HG02885 (cell line): Measurements from ENCODE around the gene KIF16B.
A peak's percentile ranks its signal among the peaks of the same experiment; 100 is the strongest.
"Not testable (repeated sequence)": the region's sequence is repeated elsewhere in the genome, so short reads cannot be mapped to it uniquely, and the experiment has no call there.

Source experiments
- ATAC-seq: cut with Tn5 transposase; IDR thresholded peaks from one replicate; pipeline ENCODE4 v1.9.1; 2021; ENCODE audit warnings: mild to moderate bottlenecking; ENCODE audit not compliant: unreplicated experiment, poor library complexity

Gene KIF16B

GRCh38 chr20:16440686-16441085 is 132.6 kb downstream of the KIF16B start:
- no peak for ATAC-seq

GRCh38 chr20:16439540-16439939 is 133.7 kb downstream of the KIF16B start:
- ATAC-seq: not testable (repeated sequence)

DNA sequence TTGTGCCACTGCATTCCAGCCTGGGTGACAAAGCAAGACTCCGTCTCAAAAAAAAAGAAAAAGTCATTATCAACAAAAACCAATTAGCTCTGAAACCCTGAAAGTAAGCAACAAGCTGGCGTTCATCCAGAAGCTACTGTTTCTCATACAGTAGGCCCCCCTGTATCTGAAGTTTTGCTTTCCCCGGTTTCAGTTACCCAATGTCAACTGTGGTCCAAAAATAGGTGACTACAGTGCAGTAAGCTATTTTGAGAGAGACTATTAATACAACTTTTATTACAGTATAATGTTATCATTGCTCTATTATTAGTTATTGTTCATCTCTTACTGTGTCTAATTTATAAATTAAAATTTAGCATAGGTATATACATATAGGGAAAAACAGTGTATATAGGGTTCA is 135.1 kb downstream of the KIF16B start:
- no peak for ATAC-seq

DNA sequence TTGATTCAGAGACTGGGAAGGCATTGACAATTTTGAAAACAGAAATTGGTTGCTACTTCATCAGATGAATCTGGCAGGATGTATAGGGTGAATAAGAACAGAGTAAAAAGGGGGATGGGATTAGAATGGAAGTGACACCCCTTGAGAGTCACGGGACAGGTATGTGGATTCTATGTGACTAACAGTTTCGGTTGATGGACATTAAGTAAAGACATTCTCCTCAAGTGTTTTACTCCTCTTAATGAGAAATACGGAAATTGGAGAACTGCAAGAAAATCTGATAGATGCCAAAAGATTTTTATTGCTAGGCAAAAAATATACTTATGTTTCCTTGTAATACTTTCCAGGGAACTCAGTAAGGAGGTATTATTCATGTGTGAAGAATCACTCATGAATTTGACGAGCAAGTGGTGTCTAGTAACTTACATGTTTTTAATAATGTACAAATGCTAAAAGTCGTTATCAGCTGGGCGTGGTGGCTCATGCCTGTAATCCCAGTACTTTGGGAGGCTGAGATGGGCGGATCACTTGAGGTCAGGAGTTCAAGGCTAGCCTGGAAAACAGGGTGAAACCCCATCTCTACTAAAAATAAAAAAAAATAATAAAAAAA is 135.8 kb downstream of the KIF16B start:
- no peak for ATAC-seq

GRCh38 chr20:16434062-16434664 is 139.1 kb downstream of the KIF16B start:
- peak; percentile 95 for ATAC-seq

DNA sequence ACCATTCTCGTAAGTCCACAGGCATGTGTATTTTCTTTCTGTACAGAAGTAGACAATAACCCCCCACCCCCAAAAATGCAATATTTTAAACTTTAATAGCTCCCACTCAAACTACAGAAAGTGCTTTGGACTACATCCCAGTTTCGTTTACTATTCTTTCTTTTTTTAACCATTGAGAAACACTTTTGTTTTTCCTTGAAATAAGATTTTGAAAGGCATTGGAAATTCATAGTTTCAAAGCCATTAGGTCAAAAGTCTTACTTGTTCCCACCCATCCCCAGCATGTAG is 140.0 kb downstream of the KIF16B start:
- no peak for ATAC-seq

- no peak for ATAC-seq
Measured at GRCh38 chr20:16432466-16433292, 140.6 kb downstream of the KIF16B start.

DNA sequence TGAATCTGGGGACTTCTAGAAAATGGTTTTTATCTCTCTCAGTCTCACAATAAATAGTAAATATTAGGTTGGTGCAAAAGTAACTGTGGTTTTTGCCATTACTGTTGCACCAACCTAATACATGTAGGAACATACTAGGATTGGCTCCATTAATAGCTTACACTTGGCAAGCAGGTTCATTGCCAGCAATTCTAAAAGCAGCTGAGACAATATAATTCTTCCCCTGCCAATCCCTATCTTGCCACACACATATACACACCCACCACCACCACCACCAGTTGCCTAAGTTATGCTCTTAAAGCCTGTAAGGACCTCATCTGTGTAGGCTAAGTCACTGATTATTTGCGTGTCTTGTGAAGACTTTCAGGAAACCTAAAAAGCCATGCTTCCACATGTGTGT is 145.1 kb downstream of the KIF16B start:
- no peak for ATAC-seq

DNA sequence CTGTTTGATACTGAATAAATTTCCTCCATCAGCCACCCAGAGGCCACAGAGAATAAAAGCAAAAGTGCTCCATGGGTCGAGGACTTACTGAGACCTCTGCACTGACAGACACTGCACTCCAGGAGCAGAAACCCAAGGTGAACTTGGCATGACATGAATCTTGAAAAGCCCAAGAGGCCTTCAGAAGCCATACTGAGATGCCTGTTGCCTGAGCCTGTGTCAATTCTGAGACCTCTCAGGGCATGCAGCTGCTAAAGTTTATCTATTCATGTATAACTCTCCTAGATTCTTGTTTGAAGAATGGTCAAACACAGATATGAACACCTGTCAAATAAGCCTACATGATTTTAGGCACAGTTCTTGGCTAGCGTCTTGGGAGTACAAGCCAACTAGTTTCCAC is 145.7 kb downstream of the KIF16B start:
- ATAC-seq: no peak

DNA sequence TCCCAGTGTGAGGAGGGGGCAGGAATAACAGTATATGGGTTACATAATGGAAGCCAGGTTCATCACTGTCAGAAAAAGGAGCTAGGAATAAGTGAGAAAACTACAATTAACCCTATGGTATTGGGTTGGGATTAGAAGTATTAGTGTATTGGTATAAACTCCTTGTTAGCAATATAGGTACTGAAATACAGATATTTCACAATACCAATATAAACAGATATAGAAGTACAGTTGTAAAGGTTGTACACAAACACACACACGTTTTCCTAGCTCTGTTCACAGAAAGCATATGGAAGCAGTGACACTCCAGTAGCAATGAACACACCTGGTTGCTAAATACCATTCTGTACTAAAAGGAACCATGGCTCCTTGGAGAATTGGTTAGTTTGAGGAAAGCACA is 148.5 kb downstream of the KIF16B start:
- ATAC-seq: no peak

GRCh38 chr20:16423311-16424212 is 149.7 kb downstream of the KIF16B start:
- no peak for ATAC-seq

DNA sequence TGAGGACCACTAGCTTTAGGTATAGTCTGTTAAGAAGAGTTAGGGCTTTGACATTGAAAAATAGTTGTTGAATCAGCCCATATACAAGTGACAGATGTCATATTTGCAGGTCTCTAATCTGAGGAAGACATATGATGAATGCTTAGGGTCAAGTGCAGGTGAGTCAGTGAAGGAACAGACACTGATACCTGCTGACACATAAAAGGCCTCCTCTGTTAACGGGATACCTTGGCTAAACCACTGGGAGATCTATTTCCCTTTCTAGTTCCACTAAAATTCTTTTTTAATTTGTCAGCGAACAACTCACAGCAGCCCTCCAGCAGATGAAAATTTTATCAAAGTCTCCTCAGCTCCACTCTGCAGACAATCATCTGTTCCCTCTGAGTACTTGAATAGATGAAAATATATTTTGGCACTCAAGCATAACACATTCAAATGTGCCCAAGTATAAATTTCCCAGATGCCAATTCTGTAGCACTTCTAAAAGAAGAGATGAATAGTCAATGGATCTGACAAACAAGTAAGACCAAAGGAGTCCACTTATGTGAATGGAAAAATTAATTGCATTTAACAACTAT is 154.0 kb downstream of the KIF16B start:
- no peak for ATAC-seq

DNA sequence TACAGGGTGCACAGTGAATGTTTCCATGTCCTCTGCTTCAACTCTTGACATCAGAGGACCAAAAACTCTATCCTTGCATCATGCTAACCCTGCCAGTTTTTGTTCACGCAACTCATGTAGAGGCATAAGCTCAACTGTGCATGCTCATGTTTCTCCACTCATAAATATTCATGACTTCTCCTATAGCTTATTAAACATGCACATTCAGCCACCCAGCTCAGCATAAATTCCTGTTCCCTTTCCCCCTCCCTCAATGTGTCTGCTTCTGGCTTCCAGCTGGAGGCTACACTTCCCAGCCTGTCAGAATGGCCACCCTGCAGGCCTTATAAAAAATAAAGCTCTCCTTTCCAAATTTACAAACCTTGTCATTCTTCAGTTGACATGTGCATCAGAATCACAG is 154.6 kb downstream of the KIF16B start:
- ATAC-seq: no peak

DNA sequence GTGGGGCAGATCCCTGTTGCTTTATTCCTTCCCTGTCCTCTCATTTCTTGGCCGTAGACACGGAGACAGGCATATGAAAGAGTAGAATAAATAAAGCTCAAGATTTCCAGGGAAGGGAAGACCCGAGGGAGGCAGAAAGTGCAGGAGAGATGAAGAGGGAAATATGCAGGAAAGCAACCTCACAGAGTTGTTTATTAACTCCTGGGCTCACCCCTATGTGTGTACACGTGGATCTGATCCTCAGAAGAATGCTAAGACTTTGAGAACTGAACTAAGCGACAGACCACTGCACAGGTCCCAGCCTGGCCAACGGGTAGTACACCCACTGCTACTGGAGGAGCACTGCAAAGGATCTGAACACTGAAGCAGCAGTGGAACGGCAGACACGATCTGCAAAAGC is 156.2 kb downstream of the KIF16B start:
- ATAC-seq: no peak

- no peak for ATAC-seq
Measured at GRCh38 chr20:16415071-16416053, 157.9 kb downstream of the KIF16B start.

- no peak for ATAC-seq
Measured at GRCh38 chr20:16412906-16413305, 160.3 kb downstream of the KIF16B start.

- no peak for ATAC-seq
Measured at GRCh38 chr20:16411361-16411760, 161.9 kb downstream of the KIF16B start.

- ATAC-seq: no peak
Measured at GRCh38 chr20:16410626-16411025, 162.6 kb downstream of the KIF16B start.

DNA sequence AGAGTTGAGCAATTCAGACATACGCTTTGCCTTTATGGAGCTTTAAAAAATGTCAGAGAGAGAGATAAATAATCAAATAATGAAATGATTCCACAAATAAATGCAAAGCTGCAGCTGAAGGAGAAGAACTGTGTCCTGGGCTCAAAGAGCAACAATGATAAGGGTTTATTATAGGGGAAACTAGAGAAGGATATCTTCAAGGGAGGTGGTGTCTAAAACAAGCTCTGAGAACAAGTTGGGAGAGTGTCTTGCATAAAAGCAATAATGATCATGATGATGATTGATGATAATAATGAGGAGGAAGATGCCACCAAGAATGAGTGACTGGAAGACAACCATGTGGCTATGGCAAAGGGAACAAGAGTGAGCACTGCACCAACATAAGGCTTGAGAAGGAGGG is 164.3 kb downstream of the KIF16B start:
- no peak for ATAC-seq
